ENCODE results near the gene CREG1.
A peak's percentile ranks its signal among the peaks of the same experiment; 100 is the strongest.

DNA sequence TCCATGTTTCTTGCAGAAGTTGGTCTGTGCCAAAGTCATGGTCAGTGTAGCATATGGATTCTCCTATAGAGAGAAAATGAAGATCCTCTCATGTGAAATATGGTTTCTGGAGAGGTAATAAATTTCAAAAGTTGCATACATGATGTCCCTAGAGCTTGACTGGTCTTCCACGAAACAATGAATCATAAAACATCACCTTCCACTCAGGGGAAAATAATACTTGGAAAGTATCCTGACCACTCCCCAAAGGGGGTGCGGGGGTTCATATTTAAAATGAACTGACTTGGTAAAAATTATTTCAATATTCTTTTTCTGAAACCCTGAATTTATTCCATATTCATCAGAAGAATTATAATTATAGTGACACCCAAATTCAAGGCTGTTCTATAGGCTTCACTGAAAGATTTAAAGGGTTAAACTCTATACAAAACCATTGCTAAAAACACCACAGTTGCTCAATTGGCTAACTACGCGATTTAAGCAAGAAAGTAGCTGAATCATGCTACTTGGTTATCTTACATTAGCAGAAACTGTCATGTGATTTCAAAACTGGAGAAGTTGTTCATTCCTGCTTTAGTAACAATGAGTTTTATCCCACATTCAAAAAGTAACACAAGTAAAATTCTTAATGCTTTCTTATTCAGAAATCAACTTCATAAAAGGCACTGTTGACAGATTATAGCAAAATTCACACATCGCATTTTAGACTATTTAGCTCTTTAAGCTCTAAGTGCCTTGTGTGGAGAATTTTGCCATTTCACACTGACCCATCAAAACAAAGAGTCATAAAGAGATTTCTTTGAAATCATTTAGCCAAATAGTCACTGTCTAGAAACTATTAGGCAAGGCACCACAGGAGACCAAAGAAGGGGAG lies 5.3 kb downstream of the CREG1 start:
- TF ChIP-seq, protein P1, sequence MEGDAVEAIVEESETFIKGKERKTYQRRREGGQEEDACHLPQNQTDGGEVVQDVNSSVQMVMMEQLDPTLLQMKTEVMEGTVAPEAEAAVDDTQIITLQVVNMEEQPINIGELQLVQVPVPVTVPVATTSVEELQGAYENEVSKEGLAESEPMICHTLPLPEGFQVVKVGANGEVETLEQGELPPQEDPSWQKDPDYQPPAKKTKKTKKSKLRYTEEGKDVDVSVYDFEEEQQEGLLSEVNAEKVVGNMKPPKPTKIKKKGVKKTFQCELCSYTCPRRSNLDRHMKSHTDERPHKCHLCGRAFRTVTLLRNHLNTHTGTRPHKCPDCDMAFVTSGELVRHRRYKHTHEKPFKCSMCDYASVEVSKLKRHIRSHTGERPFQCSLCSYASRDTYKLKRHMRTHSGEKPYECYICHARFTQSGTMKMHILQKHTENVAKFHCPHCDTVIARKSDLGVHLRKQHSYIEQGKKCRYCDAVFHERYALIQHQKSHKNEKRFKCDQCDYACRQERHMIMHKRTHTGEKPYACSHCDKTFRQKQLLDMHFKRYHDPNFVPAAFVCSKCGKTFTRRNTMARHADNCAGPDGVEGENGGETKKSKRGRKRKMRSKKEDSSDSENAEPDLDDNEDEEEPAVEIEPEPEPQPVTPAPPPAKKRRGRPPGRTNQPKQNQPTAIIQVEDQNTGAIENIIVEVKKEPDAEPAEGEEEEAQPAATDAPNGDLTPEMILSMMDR (IDR thresholded peaks at IDR 0.05; ENCODE audit: low read depth, low read length, missing input control), result no peak
- TF ChIP-seq, protein P2, sequence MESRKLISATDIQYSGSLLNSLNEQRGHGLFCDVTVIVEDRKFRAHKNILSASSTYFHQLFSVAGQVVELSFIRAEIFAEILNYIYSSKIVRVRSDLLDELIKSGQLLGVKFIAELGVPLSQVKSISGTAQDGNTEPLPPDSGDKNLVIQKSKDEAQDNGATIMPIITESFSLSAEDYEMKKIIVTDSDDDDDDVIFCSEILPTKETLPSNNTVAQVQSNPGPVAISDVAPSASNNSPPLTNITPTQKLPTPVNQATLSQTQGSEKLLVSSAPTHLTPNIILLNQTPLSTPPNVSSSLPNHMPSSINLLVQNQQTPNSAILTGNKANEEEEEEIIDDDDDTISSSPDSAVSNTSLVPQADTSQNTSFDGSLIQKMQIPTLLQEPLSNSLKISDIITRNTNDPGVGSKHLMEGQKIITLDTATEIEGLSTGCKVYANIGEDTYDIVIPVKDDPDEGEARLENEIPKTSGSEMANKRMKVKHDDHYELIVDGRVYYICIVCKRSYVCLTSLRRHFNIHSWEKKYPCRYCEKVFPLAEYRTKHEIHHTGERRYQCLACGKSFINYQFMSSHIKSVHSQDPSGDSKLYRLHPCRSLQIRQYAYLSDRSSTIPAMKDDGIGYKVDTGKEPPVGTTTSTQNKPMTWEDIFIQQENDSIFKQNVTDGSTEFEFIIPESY (IDR thresholded peaks at IDR 0.05), result peak; percentile 32
- TF ChIP-seq, protein P3, sequence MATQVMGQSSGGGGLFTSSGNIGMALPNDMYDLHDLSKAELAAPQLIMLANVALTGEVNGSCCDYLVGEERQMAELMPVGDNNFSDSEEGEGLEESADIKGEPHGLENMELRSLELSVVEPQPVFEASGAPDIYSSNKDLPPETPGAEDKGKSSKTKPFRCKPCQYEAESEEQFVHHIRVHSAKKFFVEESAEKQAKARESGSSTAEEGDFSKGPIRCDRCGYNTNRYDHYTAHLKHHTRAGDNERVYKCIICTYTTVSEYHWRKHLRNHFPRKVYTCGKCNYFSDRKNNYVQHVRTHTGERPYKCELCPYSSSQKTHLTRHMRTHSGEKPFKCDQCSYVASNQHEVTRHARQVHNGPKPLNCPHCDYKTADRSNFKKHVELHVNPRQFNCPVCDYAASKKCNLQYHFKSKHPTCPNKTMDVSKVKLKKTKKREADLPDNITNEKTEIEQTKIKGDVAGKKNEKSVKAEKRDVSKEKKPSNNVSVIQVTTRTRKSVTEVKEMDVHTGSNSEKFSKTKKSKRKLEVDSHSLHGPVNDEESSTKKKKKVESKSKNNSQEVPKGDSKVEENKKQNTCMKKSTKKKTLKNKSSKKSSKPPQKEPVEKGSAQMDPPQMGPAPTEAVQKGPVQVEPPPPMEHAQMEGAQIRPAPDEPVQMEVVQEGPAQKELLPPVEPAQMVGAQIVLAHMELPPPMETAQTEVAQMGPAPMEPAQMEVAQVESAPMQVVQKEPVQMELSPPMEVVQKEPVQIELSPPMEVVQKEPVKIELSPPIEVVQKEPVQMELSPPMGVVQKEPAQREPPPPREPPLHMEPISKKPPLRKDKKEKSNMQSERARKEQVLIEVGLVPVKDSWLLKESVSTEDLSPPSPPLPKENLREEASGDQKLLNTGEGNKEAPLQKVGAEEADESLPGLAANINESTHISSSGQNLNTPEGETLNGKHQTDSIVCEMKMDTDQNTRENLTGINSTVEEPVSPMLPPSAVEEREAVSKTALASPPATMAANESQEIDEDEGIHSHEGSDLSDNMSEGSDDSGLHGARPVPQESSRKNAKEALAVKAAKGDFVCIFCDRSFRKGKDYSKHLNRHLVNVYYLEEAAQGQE (IDR thresholded peaks at IDR 0.05), result no peak
- no peak for TF ChIP-seq NR2F2 (IDR thresholded peaks at IDR 0.05)
- TF ChIP-seq, protein P4, sequence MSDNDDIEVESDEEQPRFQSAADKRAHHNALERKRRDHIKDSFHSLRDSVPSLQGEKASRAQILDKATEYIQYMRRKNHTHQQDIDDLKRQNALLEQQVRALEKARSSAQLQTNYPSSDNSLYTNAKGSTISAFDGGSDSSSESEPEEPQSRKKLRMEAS (IDR thresholded peaks at IDR 0.05), result peak; percentile 36
- peak in 1 of 2 donors; percentile 26 for TF ChIP-seq JUND (IDR thresholded peaks at IDR 0.05)
- peak; percentile 35 for TF ChIP-seq YY1 (IDR thresholded peaks at IDR 0.05)
- TF ChIP-seq TAF1 (conservative IDR thresholded peaks at IDR 0.05), result no peak
- no peak for TF ChIP-seq SP1 (IDR thresholded peaks at IDR 0.05)
- no peak for TF ChIP-seq RAD21 (IDR thresholded peaks at IDR 0.05)
- no peak for TF ChIP-seq FOXA1 (IDR thresholded peaks at IDR 0.05)

Data from liver (tissue), 3 donors.